ENCODE results near the gene ANKRD17. TPM values are rescaled to one million over a fixed set of nuclear protein-coding genes. Genes with fewer than 3 reads are reported as not detected.

The ANKRD17 gene
- polyA plus RNA-seq, 1 of the 3 experiments (the other 2 are of a cell fraction) = 25.6 TPM

GRCh38 chr4:73127839-73128453 is 130.7 kb downstream of the ANKRD17 start:
- H3K9me2 ChIP-seq = no peaks in the 10 kb centered on the region
- CTCF ChIA-PET = interaction anchor here (0.5 to 4.5 kb wide), 24 partner anchors 9 to 133 kb away, joined by 3 to 48 read pairs (median 4); partner anchors contain the start of gene ANKRD17
- H3K27ac ChIP-seq (ENCODE audit: low read depth in 2 of 2, low read length in 1 of 2) = peak overlapping the region in 1 of 2 experiments; percentile 43; a peak in 1 of 4 replicates
- DNase-seq = peak; percentile 45
- H3K4me1 ChIP-seq (ENCODE audit: control insufficient read depth in 1 of 2, insufficient read depth in 2 of 2, low read depth in 1 of 2, low read length in 1 of 2) = peaks cover 0 to 7% of the 10 kb centered on the region in 2 experiments; a peak in 2 of 4 replicates
- H3K79me2 ChIP-seq (ENCODE audit: insufficient read depth) = peaks cover 24% of the 10 kb centered on the region
- H3K27me3 ChIP-seq (ENCODE audit: insufficient read depth) = no peaks in the 10 kb centered on the region
- POLR2A ChIA-PET = no interaction called here
- no peak overlapping the region for H3K4me2 ChIP-seq
- H2AFZ ChIP-seq (ENCODE audit: low read depth) = no peak overlapping the region
- H3K9ac ChIP-seq = no peak overlapping the region
- H3K36me3 ChIP-seq (replicated peaks in 1 of 2; ENCODE audit: control insufficient read depth in 1 of 2, insufficient read depth in 2 of 2, low read length in 1 of 2) = peaks cover 60 to 76% of the 10 kb centered on the region in 2 experiments
- H3F3A ChIP-seq (replicated peaks; ENCODE audit: insufficient read depth) = peaks cover 24% of the 10 kb centered on the region
- H3K9me3 ChIP-seq = no peaks in the 10 kb centered on the region
- no peaks in the 10 kb centered on the region for H4K20me1 ChIP-seq (ENCODE audit: insufficient read depth)
- WGBS (ENCODE audit: low lambda C conversion rate) = 70% methylated on average over 3 of the region's 3 CpGs
- no peak overlapping the region; a peak in 1 of 4 replicates for H3K4me3 ChIP-seq (ENCODE audit: low read depth in 2 of 2, low read length in 1 of 2)
- no peak for TF ChIP-seq TAF1 (IDR thresholded peaks at IDR 0.05; ENCODE audit: borderline replicate concordance, low read depth, low read length)
- no peak for TF ChIP-seq USF2 (IDR thresholded peaks at IDR 0.05; ENCODE audit: borderline replicate concordance, low read depth, low read length)
- TF ChIP-seq GABPA (IDR thresholded peaks at IDR 0.05; ENCODE audit: low read depth) = no peak
- peak; percentile 33 for TF ChIP-seq GATA2 (CRISPR knock-in tag; IDR thresholded peaks at IDR 0.05)
- TF ChIP-seq FOSL2 (IDR thresholded peaks at IDR 0.05; ENCODE audit: borderline replicate concordance, low read depth) = no peak
- no peak for TF ChIP-seq EP300 (IDR thresholded peaks at IDR 0.05; ENCODE audit: borderline replicate concordance in 1 of 2, low read depth in 1 of 2, low read length in 1 of 2)
- TF ChIP-seq ELF1 (IDR thresholded peaks at IDR 0.05) = no peak
- TF ChIP-seq PBX3 (IDR thresholded peaks at IDR 0.05) = no peak; the same call in 1 of the 2 replicates
- TF ChIP-seq RCOR1 (IDR thresholded peaks at IDR 0.05; ENCODE audit: low read length) = no peak
- TF ChIP-seq CHD2 (IDR thresholded peaks at IDR 0.05; ENCODE audit: low read length, partially characterized antibody) = no peak
- TF ChIP-seq EZH2phosphoT487 (IDR thresholded peaks at IDR 0.05; ENCODE audit: borderline replicate concordance, low read depth) = no peak
- no peak for TF ChIP-seq YY1 (IDR thresholded peaks at IDR 0.05; ENCODE audit: low read depth)
- no peak for TF ChIP-seq MEF2A (IDR thresholded peaks at IDR 0.05; ENCODE audit: borderline replicate concordance, low read depth)
- TF ChIP-seq FOXM1 (IDR thresholded peaks at IDR 0.05; ENCODE audit: low read depth) = no peak
- no peak for TF ChIP-seq TEAD4 (IDR thresholded peaks at IDR 0.05; ENCODE audit: borderline replicate concordance, insufficient read depth)
- TF ChIP-seq IRF3 (IDR thresholded peaks at IDR 0.05; ENCODE audit: low read depth, low read length) = no peak
- peak; percentile 42 for TF ChIP-seq RAD21 (IDR thresholded peaks at IDR 0.05; ENCODE audit: low read length)
- no peak for TF ChIP-seq TCF12 (IDR thresholded peaks at IDR 0.05)
- no peak for TF ChIP-seq SIN3A (IDR thresholded peaks at IDR 0.05; ENCODE audit: borderline replicate concordance, low read depth, low read length)
- TF ChIP-seq RXRA (IDR thresholded peaks at IDR 0.05; ENCODE audit: borderline replicate concordance, low read depth) = no peak
- TF ChIP-seq USF1 (IDR thresholded peaks at IDR 0.05; ENCODE audit: borderline replicate concordance, low read depth) = no peak
- TF ChIP-seq ZBTB33 (IDR thresholded peaks at IDR 0.05; ENCODE audit: borderline replicate concordance, low read depth) = no peak
- TF ChIP-seq MXI1 (IDR thresholded peaks at IDR 0.05; ENCODE audit: low read depth, low read length) = no peak
- no peak for TF ChIP-seq MAX (IDR thresholded peaks at IDR 0.05; ENCODE audit: low read depth)
- peak; percentile 50 for TF ChIP-seq CTCF (IDR thresholded peaks at IDR 0.05)
- no peak for TF ChIP-seq NRF1 (IDR thresholded peaks at IDR 0.05; ENCODE audit: low read depth, low read length)

Data from SK-N-SH (cell line).